ENCODE results near the gene PCDHGA8.
"Not testable (repeated sequence)": the region's sequence is repeated elsewhere in the genome, so short reads cannot be mapped to it uniquely, and the experiment has no call there.

Gene PCDHGA8

GRCh38 chr5:141373673-141374317, 18.6 kb upstream of the PCDHGA8 start, which contains the start of gene PCDHGA6:
Gene PCDHGA6, plus strand, starts transcription at chr5:141373891. Its CDS starts 193 bp downstream, at chr5:141374084.
- H3K27ac ChIP-seq (replicated peaks): no peak within 1 kb of the TSS
- no peaks in the 10 kb centered on the region for H3K27me3 ChIP-seq (ENCODE audit: insufficient read depth, poor library complexity, severe bottlenecking)
- H3K4me3 ChIP-seq (replicated peaks; ENCODE audit: insufficient read depth, low read length): no peak within 1 kb of the TSS
- TF ChIP-seq REST (IDR thresholded peaks at IDR 0.05; ENCODE audit: insufficient replicate concordance, low read depth) (no peak), CTCF (IDR thresholded peaks at IDR 0.05; ENCODE audit: insufficient read depth, low read length) (no peak), GABPA (IDR thresholded peaks at IDR 0.05; ENCODE audit: low read depth) (no peak), POLR2AphosphoS5 (IDR thresholded peaks at IDR 0.05; ENCODE audit: low read depth) (no peak), SPI1 (IDR thresholded peaks at IDR 0.05; ENCODE audit: borderline replicate concordance, low read depth) (no peak)
- no peak for DNase-seq (ENCODE audit: low read depth in 1 of 2, low spot score in 1 of 2)

GRCh38 chr5:141374627-141375026, 17.8 kb upstream of the PCDHGA8 start:
- TF ChIP-seq REST (IDR thresholded peaks at IDR 0.05; ENCODE audit: insufficient replicate concordance, low read depth): no peak
- TF ChIP-seq SPI1 (IDR thresholded peaks at IDR 0.05; ENCODE audit: borderline replicate concordance, low read depth): no peak
- TF ChIP-seq GABPA (IDR thresholded peaks at IDR 0.05; ENCODE audit: low read depth): no peak
- TF ChIP-seq CTCF (IDR thresholded peaks at IDR 0.05; ENCODE audit: insufficient read depth, low read length): no peak
- TF ChIP-seq POLR2AphosphoS5 (IDR thresholded peaks at IDR 0.05; ENCODE audit: low read depth): no peak
- Histone ChIP-seq H3K4me3 (replicated peaks; ENCODE audit: insufficient read depth, low read length) (no peak overlapping the region), H3K27me3 (ENCODE audit: insufficient read depth, poor library complexity, severe bottlenecking) (no peaks in the 10 kb centered on the region), H3K27ac (replicated peaks) (no peak overlapping the region)
- DNase-seq (ENCODE audit: low read depth in 1 of 2, low spot score in 1 of 2): no peak

- H3K27me3 ChIP-seq (ENCODE audit: insufficient read depth, poor library complexity, severe bottlenecking); DNase-seq (ENCODE audit: low read depth in 1 of 2, low spot score in 1 of 2); H3K4me3 ChIP-seq (replicated peaks; ENCODE audit: insufficient read depth, low read length); H3K27ac ChIP-seq (replicated peaks): not testable (repeated sequence)
Measured at GRCh38 chr5:141375444-141376155, 16.8 kb upstream of the PCDHGA8 start.

GRCh38 chr5:141382469-141383294, 9.8 kb upstream of the PCDHGA8 start, which contains the start of gene PCDHGA7:
Gene PCDHGA7, plus strand, starts transcription at chr5:141382742. Its CDS starts 158 bp downstream, at chr5:141382900.
- DNase-seq (ENCODE audit: low read depth in 1 of 2, low spot score in 1 of 2): peak in 1 of 2 experiments; percentile 32

More at GRCh38 chr5:141382469-141383294, 9.8 kb upstream of the PCDHGA8 start, which contains the start of gene PCDHGA7:
- Histone ChIP-seq H3K27me3 (ENCODE audit: insufficient read depth, poor library complexity, severe bottlenecking) (no peaks in the 10 kb centered on the region), H3K4me3 (replicated peaks; ENCODE audit: insufficient read depth, low read length) (peak within 1 kb of the TSS; percentile 47), H3K27ac (replicated peaks) (no peak within 1 kb of the TSS; the same call in 1 of the 2 replicates)
- no peak for TF ChIP-seq POLR2AphosphoS5 (IDR thresholded peaks at IDR 0.05; ENCODE audit: low read depth)
- TF ChIP-seq CTCF (IDR thresholded peaks at IDR 0.05; ENCODE audit: insufficient read depth, low read length): peak; percentile 33
- no peak for TF ChIP-seq GABPA (IDR thresholded peaks at IDR 0.05; ENCODE audit: low read depth)
- TF ChIP-seq REST (IDR thresholded peaks at IDR 0.05; ENCODE audit: insufficient replicate concordance, low read depth): no peak
- no peak for TF ChIP-seq SPI1 (IDR thresholded peaks at IDR 0.05; ENCODE audit: borderline replicate concordance, low read depth)

Data from HL-60 (cell line).